DND-41 (cell line): ENCODE results near the gene FOXF2.

Source experiments
- ATAC-seq: fragments of 200-7000 bp; cut with Tn5 transposase; 3 replicates; pipeline ENCODE4 v1.9.1; 2021; ENCODE audit warnings: low read depth; ENCODE audit not compliant: insufficient read depth
- DNase-seq: peaks from one replicate; pipeline ENCODE4 v3.0.0-alpha.2; 2020
- H2AFZ ChIP-seq: 2 replicates; pipeline ENCODE4 v1.6.0; 2012; ENCODE audit warnings: low read depth, low read length
- H3K27ac ChIP-seq: 2 replicates; pipeline ENCODE4 v1.5.1; 2012; ENCODE audit warnings: low read length, inconsistent platforms
- H3K27me3 ChIP-seq: fragments of 200-600 bp; sonication (generic); 2 replicates; pipeline ENCODE4 v1.6.0; 2012; ENCODE audit warnings: low read length, mild to moderate bottlenecking, inconsistent platforms; ENCODE audit not compliant: insufficient read depth, poor library complexity
- H3K36me3 ChIP-seq: 2 replicates; pipeline ENCODE4 v1.5.1; 2012; ENCODE audit warnings: low read length, inconsistent platforms; ENCODE audit not compliant: insufficient read depth
- H3K4me1 ChIP-seq: 2 replicates; pipeline ENCODE4 v1.5.1; 2012; ENCODE audit warnings: mild to moderate bottlenecking, low read length; ENCODE audit not compliant: insufficient read depth
- H3K4me2 ChIP-seq: 2 replicates; pipeline ENCODE4 v1.6.0; 2012; ENCODE audit warnings: mild to moderate bottlenecking, moderate library complexity, low read length, inconsistent platforms; ENCODE audit not compliant: insufficient read depth
- H3K4me3 ChIP-seq, 2 experiments: fragments of 200-600 bp in 1 of 2; shearing (Covaris generic) in 1 of 2; 2 replicates each; pipeline ENCODE4 v1.5.1; 2012 to 2016; ENCODE audit warnings: inconsistent platforms in 2 of 2, low read length in 2 of 2, mild to moderate bottlenecking in 2 of 2, low read depth in 1 of 2, moderate library complexity in 1 of 2
- H3K79me2 ChIP-seq: 2 replicates; pipeline ENCODE4 v1.6.0; 2012; ENCODE audit warnings: low read length, inconsistent platforms; ENCODE audit not compliant: insufficient read depth
- H3K9ac ChIP-seq: 2 replicates; pipeline ENCODE4 v1.6.0; 2012; ENCODE audit warnings: low read depth, mild to moderate bottlenecking, inconsistent platforms, low read length, moderate library complexity
- H3K9me3 ChIP-seq: 2 replicates; pipeline ENCODE4 v1.5.1; 2012; ENCODE audit warnings: low read length, moderate library complexity, mild to moderate bottlenecking, inconsistent platforms; ENCODE audit not compliant: insufficient read depth, severe bottlenecking
- H4K20me1 ChIP-seq: 2 replicates; pipeline ENCODE4 v1.6.0; 2012; ENCODE audit warnings: low read length; ENCODE audit not compliant: insufficient read depth
- EZH2 ChIP-seq: IDR thresholded peaks from 3 replicates; pipeline ENCODE4 v1.6.1; 2012; ENCODE audit warnings: borderline replicate concordance, low read depth, mild to moderate bottlenecking, moderate library complexity, low read length, inconsistent platforms; ENCODE audit not compliant: severe bottlenecking
- TF ChIP-seq, protein P1 (sequence below): IDR thresholded peaks from 2 replicates; pipeline ENCODE4 v1.5.1; 2012; ENCODE audit warnings: borderline replicate concordance, low read length, moderate library complexity, mild to moderate bottlenecking; ENCODE audit not compliant: poor library complexity, severe bottlenecking; ENCODE audit errors: extremely low read depth

Gene FOXF2

DNA sequence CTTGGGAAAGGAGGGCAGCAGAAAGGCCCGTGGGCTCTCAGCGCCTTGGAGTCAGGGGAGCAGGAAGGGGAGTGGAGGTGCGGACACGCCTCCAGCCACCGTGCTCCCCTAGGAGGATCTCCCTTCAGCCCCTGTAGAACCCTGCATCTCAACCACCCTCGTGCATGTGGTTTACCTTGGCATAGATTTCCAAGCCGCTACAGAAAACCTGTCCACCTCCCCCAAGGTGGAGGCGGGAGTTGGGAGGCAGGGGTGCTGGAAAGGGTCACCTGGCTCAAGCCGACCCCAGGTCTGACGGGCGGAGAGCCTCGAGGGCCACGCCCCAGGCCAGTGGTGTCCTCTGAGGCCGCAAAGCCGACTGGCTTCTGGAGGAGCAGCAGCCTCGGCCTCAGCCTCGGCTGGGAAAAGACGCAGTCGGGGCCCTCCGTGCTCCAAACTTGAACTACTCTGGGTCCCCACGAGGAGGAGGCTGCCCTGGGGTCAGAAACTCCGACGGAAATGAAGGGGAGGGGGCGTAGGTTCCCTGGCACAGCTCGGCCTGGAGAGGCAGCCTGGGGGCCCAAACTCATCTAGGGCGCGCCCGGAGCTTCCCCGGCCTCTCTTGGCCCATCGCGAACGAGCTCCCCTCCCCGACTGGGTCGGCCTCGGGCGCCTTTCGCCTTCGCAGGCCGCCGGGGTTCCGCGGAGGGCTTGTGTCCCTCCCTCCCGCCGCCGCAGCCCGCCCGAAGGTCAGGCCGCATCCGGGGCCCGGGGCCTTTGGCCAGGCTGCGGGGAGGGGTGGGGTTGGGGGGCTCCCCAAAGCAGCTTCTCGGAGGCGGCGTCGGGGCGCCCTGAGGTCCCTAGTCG lies 6.3 kb upstream of the FOXF2 start:
- TF ChIP-seq, protein P1, sequence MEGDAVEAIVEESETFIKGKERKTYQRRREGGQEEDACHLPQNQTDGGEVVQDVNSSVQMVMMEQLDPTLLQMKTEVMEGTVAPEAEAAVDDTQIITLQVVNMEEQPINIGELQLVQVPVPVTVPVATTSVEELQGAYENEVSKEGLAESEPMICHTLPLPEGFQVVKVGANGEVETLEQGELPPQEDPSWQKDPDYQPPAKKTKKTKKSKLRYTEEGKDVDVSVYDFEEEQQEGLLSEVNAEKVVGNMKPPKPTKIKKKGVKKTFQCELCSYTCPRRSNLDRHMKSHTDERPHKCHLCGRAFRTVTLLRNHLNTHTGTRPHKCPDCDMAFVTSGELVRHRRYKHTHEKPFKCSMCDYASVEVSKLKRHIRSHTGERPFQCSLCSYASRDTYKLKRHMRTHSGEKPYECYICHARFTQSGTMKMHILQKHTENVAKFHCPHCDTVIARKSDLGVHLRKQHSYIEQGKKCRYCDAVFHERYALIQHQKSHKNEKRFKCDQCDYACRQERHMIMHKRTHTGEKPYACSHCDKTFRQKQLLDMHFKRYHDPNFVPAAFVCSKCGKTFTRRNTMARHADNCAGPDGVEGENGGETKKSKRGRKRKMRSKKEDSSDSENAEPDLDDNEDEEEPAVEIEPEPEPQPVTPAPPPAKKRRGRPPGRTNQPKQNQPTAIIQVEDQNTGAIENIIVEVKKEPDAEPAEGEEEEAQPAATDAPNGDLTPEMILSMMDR: no peak
- no peak for TF ChIP-seq EZH2
- H3K9ac ChIP-seq: no peak overlapping the region
- H2AFZ ChIP-seq: no peak overlapping the region
- no peaks in the 10 kb centered on the region for H3K79me2 ChIP-seq
- H4K20me1 ChIP-seq: no peaks in the 10 kb centered on the region
- no peaks in the 10 kb centered on the region for H3K9me3 ChIP-seq
- H3K27me3 ChIP-seq: no peaks in the 10 kb centered on the region
- no peak for ATAC-seq
- no peak overlapping the region for H3K27ac ChIP-seq
- H3K4me2 ChIP-seq: no peak overlapping the region
- H3K36me3 ChIP-seq: no peaks in the 10 kb centered on the region
- H3K4me3 ChIP-seq: no peak overlapping the region
- no peak for DNase-seq
- H3K4me1 ChIP-seq: no peaks in the 10 kb centered on the region

DNA sequence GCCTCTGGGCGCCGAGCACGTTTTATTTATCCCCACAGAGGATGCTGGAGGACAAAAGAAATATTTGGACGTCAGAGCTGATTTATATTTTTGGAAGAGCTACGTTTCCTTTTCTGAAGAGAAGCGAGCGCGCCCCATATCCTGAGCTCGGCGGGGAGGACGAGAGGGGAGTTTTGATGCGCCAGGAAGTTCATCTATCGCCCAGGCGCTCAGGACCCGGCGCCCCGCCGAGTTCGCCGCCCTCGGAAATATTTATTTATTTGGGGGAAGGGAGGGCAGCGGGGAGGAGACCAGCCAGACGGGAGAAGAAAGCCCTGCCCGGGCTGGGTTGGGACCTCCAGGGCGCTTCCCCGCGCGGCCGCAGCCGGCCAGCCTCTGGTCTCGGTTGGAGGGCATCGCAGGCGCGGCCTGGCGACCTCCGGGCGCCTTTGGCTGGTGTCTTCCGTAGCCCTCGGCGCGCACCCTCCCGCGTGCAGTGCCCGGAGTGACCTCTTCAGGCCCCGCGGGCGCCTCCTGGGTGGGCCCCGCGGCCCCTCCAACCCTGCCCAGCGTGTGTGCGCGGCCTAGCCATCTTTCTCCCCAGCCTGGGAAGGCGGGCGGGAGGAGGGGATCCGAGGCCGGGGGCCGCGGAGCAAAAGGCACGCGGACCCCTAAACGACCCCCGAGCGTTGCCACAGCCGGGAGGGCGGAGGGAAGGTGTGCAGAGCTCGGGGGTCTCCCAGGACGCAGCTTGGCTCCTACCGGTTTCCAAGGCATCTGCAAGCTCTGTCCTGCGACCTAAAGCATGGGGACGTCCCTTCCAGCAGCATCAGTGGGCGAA lies 5.4 kb upstream of the FOXF2 start:
- Histone ChIP-seq H3K4me3 (no peak overlapping the region), H3K4me2 (no peak overlapping the region), H4K20me1 (no peaks in the 10 kb centered on the region), H3K36me3 (no peaks in the 10 kb centered on the region), H3K27me3 (no peaks in the 10 kb centered on the region), H2AFZ (no peak overlapping the region), H3K79me2 (no peaks in the 10 kb centered on the region), H3K27ac (no peak overlapping the region), H3K9ac (no peak overlapping the region), H3K9me3 (no peaks in the 10 kb centered on the region), H3K4me1 (no peaks in the 10 kb centered on the region)
- DNase-seq: no peak
- TF ChIP-seq EZH2: no peak
- TF ChIP-seq, protein P1: no peak
- ATAC-seq: no peak

DNA sequence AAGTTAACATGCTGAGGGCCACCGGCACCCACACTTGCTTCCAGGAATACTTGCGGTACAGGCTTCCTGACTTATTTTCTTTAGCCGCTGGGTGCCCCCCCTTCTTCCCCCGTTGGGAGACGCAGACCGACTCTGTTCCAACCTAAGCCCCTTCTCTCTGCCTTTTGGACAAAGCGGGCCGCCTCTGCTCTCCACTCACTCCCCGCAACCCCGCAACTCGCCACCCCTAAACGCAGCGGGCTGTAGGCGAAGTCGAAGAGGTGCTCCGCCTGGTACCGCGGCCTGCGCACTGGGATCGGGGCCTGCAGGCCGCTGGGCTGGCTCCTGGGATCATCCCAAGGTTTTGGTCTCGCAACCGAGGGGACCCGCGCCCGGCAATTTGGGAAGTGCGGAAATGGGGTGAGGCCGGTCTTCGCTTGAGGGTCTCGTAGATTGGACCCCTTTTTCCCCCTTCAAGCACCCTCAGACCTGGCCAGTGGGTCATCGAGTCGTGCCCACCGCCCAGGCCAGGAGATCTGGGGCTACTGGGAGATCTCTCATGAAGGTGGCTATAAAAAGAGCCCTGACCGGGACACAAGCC lies 4.7 kb upstream of the FOXF2 start:
- no peaks in the 10 kb centered on the region for H3K27me3 ChIP-seq
- TF ChIP-seq EZH2: no peak
- ATAC-seq: no peak
- H3K27ac ChIP-seq: no peak overlapping the region
- H3K9me3 ChIP-seq: no peaks in the 10 kb centered on the region
- no peak overlapping the region for H3K9ac ChIP-seq
- DNase-seq: no peak
- no peaks in the 10 kb centered on the region for H3K4me1 ChIP-seq
- no peaks in the 10 kb centered on the region for H4K20me1 ChIP-seq
- H3K4me3 ChIP-seq: no peak overlapping the region
- H2AFZ ChIP-seq: no peak overlapping the region
- no peaks in the 10 kb centered on the region for H3K36me3 ChIP-seq
- H3K4me2 ChIP-seq: no peak overlapping the region
- H3K79me2 ChIP-seq: no peaks in the 10 kb centered on the region
